ENCODE measurements around the gene BPIFB6.

BPIFB6 gene

GRCh38 chr20:33002087-33002808 lies 29.2 kb upstream of the BPIFB6 start:
- DNase-seq (ENCODE audit: low spot score) = no peak

- no peak for DNase-seq (ENCODE audit: low spot score)
Observed at GRCh38 chr20:33004141-33004751, 27.2 kb upstream of the BPIFB6 start, which contains the start of gene SUN5. Gene SUN5, minus strand, starts transcription at chr20:33004433. Its CDS starts 93 bp downstream, at chr20:33004340.

- DNase-seq (ENCODE audit: low spot score) = no peak
Observed at GRCh38 chr20:33005132-33005566, 26.3 kb upstream of the BPIFB6 start.

GRCh38 chr20:33005908-33006775 lies 25.3 kb upstream of the BPIFB6 start:
- no peak for DNase-seq (ENCODE audit: low spot score)

- no peak for DNase-seq (ENCODE audit: low spot score)
Observed at GRCh38 chr20:33006776-33007375, 24.6 kb upstream of the BPIFB6 start.

GRCh38 chr20:33007376-33008335 lies 23.8 kb upstream of the BPIFB6 start, which contains the start of gene BPIFB2:
Gene BPIFB2, plus strand, starts transcription at chr20:33007704. Its CDS starts 871 bp downstream, at chr20:33008575.
- no peak for DNase-seq (ENCODE audit: low spot score)

- DNase-seq (ENCODE audit: low spot score) = no peak
Observed at GRCh38 chr20:33008336-33009213, 22.9 kb upstream of the BPIFB6 start.

- DNase-seq (ENCODE audit: low spot score) = no peak
Observed at GRCh38 chr20:33009214-33010132, 22.0 kb upstream of the BPIFB6 start.

GRCh38 chr20:33010133-33010504 lies 21.3 kb upstream of the BPIFB6 start:
- DNase-seq (ENCODE audit: low spot score) = no peak

- DNase-seq (ENCODE audit: low spot score) = no peak
Observed at GRCh38 chr20:33010674-33011449, 20.6 kb upstream of the BPIFB6 start.

GRCh38 chr20:33012327-33013189 lies 18.9 kb upstream of the BPIFB6 start:
- no peak for DNase-seq (ENCODE audit: low spot score)

GRCh38 chr20:33013701-33014326 lies 17.6 kb upstream of the BPIFB6 start:
- no peak for DNase-seq (ENCODE audit: low spot score)

GRCh38 chr20:33014336-33015113 lies 16.9 kb upstream of the BPIFB6 start:
- no peak for DNase-seq (ENCODE audit: low spot score)

- DNase-seq (ENCODE audit: low spot score) = no peak
Observed at GRCh38 chr20:33015114-33015484, 16.3 kb upstream of the BPIFB6 start.

GRCh38 chr20:33015700-33016580 lies 15.5 kb upstream of the BPIFB6 start:
- no peak for DNase-seq (ENCODE audit: low spot score)

Measured in putamen (tissue), 1 donor.